Uterus (tissue), 4 donors: ENCODE measurements around the gene NAB2. TPM values are rescaled to one million over a fixed set of nuclear protein-coding genes. Genes with fewer than 3 reads are reported as not detected.
A peak's percentile ranks its signal among the peaks of the same experiment; 100 is the strongest.

Source experiments
- DNase-seq, 2 donors: peaks; one replicate each; pipeline ENCODE4 v3.0.0-alpha.2; 2019 to 2020
- H3K27ac ChIP-seq, 2 donors: fragments of 200-600 bp; sonication (generic); 1 replicate in 1 of 2; 2 replicates in 1 of 2; pipeline ENCODE4 v1.5.1; 2016 to 2018
- H3K27me3 ChIP-seq, 2 donors: fragments of 200-600 bp; sonication (generic); one replicate each; pipeline ENCODE4 v1.5.1; 2018 to 2019; ENCODE audit warnings: control low read depth in 1 of 2
- H3K36me3 ChIP-seq, 2 donors: fragments of 200-600 bp; sonication (generic); one replicate each; pipeline ENCODE4 v1.5.1; 2019; ENCODE audit warnings: control low read depth in 1 of 2
- H3K4me1 ChIP-seq, 2 donors: fragments of 200-600 bp; sonication (generic); one replicate each; pipeline ENCODE4 v1.5.1; 2018 to 2019; ENCODE audit warnings: control low read depth in 1 of 2
- H3K4me3 ChIP-seq, 2 donors: fragments of 200-600 bp; sonication (generic); 1 replicate in 1 of 2; 2 replicates in 1 of 2; pipeline ENCODE4 v1.5.1; 2018 to 2019; ENCODE audit warnings: mild to moderate bottlenecking in 1 of 2
- H3K9me3 ChIP-seq, 2 donors: fragments of 200-600 bp; sonication (generic); one replicate each; pipeline ENCODE4 v1.5.1; 2019; ENCODE audit warnings: control low read depth in 1 of 2
- CTCF ChIP-seq, 4 experiments: fragments of 200-600 bp in 2 of 4; fragments of 450-650 bp in 2 of 4; sonication (generic) in 2 of 4; IDR thresholded peaks; one replicate each; pipeline ENCODE4 v1.5.1; 2016 to 2019; ENCODE audit warnings: antibody characterized with exemption in 4 of 4, mild to moderate bottlenecking in 2 of 4, moderate library complexity in 1 of 4
- POLR2A ChIP-seq, 2 donors: fragments of 450-650 bp; IDR thresholded peaks; one replicate each; pipeline ENCODE4 v1.6.1; 2016; ENCODE audit warnings: antibody characterized with exemption in 2 of 2, mild to moderate bottlenecking in 1 of 2, moderate library complexity in 1 of 2
- intact Hi-C: fragments of 100-400 bp; cut with DNase I; formaldehyde crosslinking; loops from one replicate; pipeline ENCODE4 v1.15.1; 2023; ENCODE audit warnings: low total_unique reads
- total RNA-seq, 4 donors: library from RNA; depleted of rRNA in 3 of 4; stranded (reverse); fragments of >200 nt in 3 of 4; gene quantifications; one replicate each; pipeline versions ENCODE4 v1.1.0 to v1.2.4, GENCODE V29; 2014 to 2023
- donor health status: DM: yes; HTN: yes; CAD: no.

NAB2 gene
- total RNA-seq, 4 donors from 2014 or later, result 9.1 to 85.8 (median 33.9) TPM

GRCh38 chr12:57130941-57131340 lies 42.0 kb downstream of the NAB2 start:
- no peaks in the 10 kb centered on the region for H3K27me3 ChIP-seq
- H3K27ac ChIP-seq, result peak overlapping the region; percentile 99 to 100
- TF ChIP-seq CTCF (IDR thresholded peaks at IDR 0.05) (no peak), POLR2A (IDR thresholded peaks at IDR 0.05) (no peak)
- peaks cover 0 to 29% of the 10 kb centered on the region in 2 donors for H3K4me1 ChIP-seq
- H3K4me3 ChIP-seq, result peak overlapping the region in 1 of 2 donors; percentile 94
- no peaks in the 10 kb centered on the region for H3K9me3 ChIP-seq
- no peak for DNase-seq
- intact Hi-C loops, result no loop called here
- no peaks in the 10 kb centered on the region for H3K36me3 ChIP-seq

- peak overlapping the region; percentile 99 to 100 for H3K27ac ChIP-seq
These were observed 43.2 kb downstream of the NAB2 start for GRCh38 chr12:57131896-57132744.

GRCh38 chr12:57133013-57133569 lies 44.2 kb downstream of the NAB2 start:
- no peak for TF ChIP-seq CTCF (IDR thresholded peaks at IDR 0.05)
- no peak for TF ChIP-seq POLR2A (IDR thresholded peaks at IDR 0.05)
- H3K27ac ChIP-seq, result peak overlapping the region; percentile 99 to 100
- no peaks in the 10 kb centered on the region for H3K27me3 ChIP-seq
- H3K9me3 ChIP-seq, result no peaks in the 10 kb centered on the region
- no peaks in the 10 kb centered on the region for H3K36me3 ChIP-seq
- intact Hi-C loops, result no loop called here
- peaks cover 2 to 29% of the 10 kb centered on the region in 2 donors for H3K4me1 ChIP-seq
- DNase-seq, result peak in 1 of 2 donors; percentile 22
- peak overlapping the region in 1 of 2 donors; percentile 14 for H3K4me3 ChIP-seq

More at GRCh38 chr12:57131896-57132744, 43.2 kb downstream of the NAB2 start:
- DNase-seq, result no peak
- Histone ChIP-seq H3K36me3 (no peaks in the 10 kb centered on the region), H3K9me3 (no peaks in the 10 kb centered on the region), H3K4me3 (peak overlapping the region in 1 of 2 donors; percentile 94), H3K4me1 (peaks cover 0 to 29% of the 10 kb centered on the region in 2 donors), H3K27me3 (no peaks in the 10 kb centered on the region)
- intact Hi-C loops, result no loop called here
- TF ChIP-seq CTCF (IDR thresholded peaks at IDR 0.05) (no peak), POLR2A (IDR thresholded peaks at IDR 0.05) (no peak)

- intact Hi-C loops, result no loop called here
- TF ChIP-seq POLR2A (IDR thresholded peaks at IDR 0.05) (no peak), CTCF (IDR thresholded peaks at IDR 0.05) (no peak)
- H3K4me1 ChIP-seq, result peaks cover 7 to 35% of the 10 kb centered on the region in 2 donors
These were observed 45.0 kb downstream of the NAB2 start for GRCh38 chr12:57133916-57134315.

GRCh38 chr12:57134949-57135348 lies 46.0 kb downstream of the NAB2 start:
- Histone ChIP-seq H3K27me3 (no peaks in the 10 kb centered on the region), H3K4me3 (no peak overlapping the region), H3K9me3 (no peaks in the 10 kb centered on the region), H3K27ac (peak overlapping the region; percentile 99 to 100), H3K4me1 (peaks cover 7 to 35% of the 10 kb centered on the region in 2 donors), H3K36me3 (no peaks in the 10 kb centered on the region)
- intact Hi-C loops, result no loop called here
- DNase-seq, result peak; percentile 23 to 29
- TF ChIP-seq POLR2A (IDR thresholded peaks at IDR 0.05) (no peak), CTCF (IDR thresholded peaks at IDR 0.05) (no peak)

More at GRCh38 chr12:57133916-57134315, 45.0 kb downstream of the NAB2 start:
- no peaks in the 10 kb centered on the region for H3K9me3 ChIP-seq
- no peaks in the 10 kb centered on the region for H3K36me3 ChIP-seq
- no peak overlapping the region for H3K4me3 ChIP-seq
- peak overlapping the region; percentile 99 to 100 for H3K27ac ChIP-seq
- peak in 1 of 2 donors; percentile 34 for DNase-seq
- no peaks in the 10 kb centered on the region for H3K27me3 ChIP-seq
